OCI-LY3 (cell line): ENCODE results near the gene GRSF1.

Experiments
- EZH2phosphoT487 ChIP-seq: fragments of 200-600 bp; shearing (Covaris generic); IDR thresholded peaks from 2 replicates; pipeline ENCODE4 v1.6.1; 2018; ENCODE audit warnings: antibody characterized with exemption, mixed run types, low read depth
- TF ChIP-seq, protein P1 (sequence below): fragments of 200-600, 300-600 bp; sonication (generic); IDR thresholded peaks from 2 replicates; pipeline ENCODE4 v1.5.1; 2014; ENCODE audit warnings: antibody characterized with exemption, low read length, low read depth

DNA sequence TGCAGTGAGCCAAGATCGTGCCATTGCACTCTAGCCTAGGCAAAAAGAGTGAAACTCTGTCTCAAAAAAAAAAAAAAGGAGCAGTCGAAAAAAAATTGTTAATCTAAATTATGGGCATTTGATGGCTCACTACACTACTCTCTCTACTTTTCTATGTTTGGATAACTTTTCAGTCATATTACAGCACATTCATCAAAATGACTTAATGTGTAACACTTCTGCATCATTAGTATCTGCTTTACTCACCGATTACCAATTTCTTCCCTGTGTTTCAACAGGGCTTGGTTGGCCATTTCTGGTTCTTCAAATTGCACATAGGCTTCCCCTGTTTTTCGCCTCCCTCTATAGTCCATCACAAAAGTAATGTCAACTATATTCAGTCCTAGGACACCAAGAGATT lies 8.4 kb downstream of the GRSF1 start:
- TF ChIP-seq, protein P1, sequence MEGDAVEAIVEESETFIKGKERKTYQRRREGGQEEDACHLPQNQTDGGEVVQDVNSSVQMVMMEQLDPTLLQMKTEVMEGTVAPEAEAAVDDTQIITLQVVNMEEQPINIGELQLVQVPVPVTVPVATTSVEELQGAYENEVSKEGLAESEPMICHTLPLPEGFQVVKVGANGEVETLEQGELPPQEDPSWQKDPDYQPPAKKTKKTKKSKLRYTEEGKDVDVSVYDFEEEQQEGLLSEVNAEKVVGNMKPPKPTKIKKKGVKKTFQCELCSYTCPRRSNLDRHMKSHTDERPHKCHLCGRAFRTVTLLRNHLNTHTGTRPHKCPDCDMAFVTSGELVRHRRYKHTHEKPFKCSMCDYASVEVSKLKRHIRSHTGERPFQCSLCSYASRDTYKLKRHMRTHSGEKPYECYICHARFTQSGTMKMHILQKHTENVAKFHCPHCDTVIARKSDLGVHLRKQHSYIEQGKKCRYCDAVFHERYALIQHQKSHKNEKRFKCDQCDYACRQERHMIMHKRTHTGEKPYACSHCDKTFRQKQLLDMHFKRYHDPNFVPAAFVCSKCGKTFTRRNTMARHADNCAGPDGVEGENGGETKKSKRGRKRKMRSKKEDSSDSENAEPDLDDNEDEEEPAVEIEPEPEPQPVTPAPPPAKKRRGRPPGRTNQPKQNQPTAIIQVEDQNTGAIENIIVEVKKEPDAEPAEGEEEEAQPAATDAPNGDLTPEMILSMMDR, result no peak
- TF ChIP-seq EZH2phosphoT487, result no peak
